A204.1 (cell line): ENCODE measurements around the gene TBC1D1.
A peak's percentile ranks its signal among the peaks of the same experiment; 100 is the strongest.

Source experiments
- FAIRE-seq: peaks from 2 replicates; lab custom pipeline; 2012; peaks lifted over from hg19 to GRCh38; lab: Jason Lieb, UNC

Gene TBC1D1, protein sequence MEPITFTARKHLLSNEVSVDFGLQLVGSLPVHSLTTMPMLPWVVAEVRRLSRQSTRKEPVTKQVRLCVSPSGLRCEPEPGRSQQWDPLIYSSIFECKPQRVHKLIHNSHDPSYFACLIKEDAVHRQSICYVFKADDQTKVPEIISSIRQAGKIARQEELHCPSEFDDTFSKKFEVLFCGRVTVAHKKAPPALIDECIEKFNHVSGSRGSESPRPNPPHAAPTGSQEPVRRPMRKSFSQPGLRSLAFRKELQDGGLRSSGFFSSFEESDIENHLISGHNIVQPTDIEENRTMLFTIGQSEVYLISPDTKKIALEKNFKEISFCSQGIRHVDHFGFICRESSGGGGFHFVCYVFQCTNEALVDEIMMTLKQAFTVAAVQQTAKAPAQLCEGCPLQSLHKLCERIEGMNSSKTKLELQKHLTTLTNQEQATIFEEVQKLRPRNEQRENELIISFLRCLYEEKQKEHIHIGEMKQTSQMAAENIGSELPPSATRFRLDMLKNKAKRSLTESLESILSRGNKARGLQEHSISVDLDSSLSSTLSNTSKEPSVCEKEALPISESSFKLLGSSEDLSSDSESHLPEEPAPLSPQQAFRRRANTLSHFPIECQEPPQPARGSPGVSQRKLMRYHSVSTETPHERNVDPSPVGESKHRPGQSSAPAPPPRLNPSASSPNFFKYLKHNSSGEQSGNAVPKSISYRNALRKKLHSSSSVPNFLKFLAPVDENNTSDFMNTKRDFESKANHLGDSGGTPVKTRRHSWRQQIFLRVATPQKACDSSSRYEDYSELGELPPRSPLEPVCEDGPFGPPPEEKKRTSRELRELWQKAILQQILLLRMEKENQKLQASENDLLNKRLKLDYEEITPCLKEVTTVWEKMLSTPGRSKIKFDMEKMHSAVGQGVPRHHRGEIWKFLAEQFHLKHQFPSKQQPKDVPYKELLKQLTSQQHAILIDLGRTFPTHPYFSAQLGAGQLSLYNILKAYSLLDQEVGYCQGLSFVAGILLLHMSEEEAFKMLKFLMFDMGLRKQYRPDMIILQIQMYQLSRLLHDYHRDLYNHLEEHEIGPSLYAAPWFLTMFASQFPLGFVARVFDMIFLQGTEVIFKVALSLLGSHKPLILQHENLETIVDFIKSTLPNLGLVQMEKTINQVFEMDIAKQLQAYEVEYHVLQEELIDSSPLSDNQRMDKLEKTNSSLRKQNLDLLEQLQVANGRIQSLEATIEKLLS (N-terminal part only)

DNA sequence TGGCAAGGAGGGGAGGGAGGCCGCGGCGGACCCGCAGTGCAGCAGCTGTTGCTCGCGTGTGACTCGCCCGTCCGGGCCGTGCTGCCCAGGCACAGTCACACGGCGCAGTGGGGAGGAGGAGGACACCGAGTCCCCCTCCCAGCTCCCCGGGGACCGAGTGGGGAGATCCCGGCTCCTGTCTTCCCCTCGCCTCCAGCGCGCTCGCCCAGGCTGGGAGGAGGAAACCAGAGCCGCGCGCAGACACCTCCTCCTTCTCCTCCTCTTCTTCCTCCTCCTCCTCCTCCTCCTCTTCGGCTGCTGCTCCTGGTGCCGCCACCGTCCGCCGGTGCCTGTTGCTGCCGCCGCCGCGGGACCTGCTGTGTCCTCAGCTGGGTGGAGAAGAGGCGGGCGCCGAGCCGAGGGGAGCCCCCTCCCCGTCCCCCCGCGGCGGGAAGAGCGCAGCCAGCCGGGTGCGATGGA, at the start of gene TBC1D1:
Gene TBC1D1, plus strand, starts transcription at position 284 of the 459 bp plus-strand sequence. CDS start 11,012 bp downstream, outside the sequence.
- no peak for FAIRE-seq

DNA sequence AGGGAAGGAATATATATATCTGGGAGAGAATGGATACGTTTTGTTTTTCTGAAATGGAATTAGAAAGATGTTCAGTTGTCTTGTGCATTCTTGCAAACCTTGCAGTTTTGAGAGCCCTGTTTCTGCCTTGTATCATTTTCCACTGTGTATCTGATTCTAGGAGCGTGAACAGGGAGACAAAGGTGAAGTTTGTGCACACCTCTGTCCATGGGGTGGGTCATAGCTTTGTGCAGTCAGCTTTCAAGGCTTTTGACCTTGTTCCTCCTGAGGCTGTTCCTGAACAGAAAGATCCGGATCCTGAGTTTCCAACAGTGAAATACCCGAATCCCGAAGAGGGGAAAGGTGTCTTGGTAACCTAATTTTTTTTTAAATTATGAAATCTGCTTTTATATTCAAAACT, 46.7 kb upstream of the TBC1D1 start:
- FAIRE-seq, result no peak

DNA sequence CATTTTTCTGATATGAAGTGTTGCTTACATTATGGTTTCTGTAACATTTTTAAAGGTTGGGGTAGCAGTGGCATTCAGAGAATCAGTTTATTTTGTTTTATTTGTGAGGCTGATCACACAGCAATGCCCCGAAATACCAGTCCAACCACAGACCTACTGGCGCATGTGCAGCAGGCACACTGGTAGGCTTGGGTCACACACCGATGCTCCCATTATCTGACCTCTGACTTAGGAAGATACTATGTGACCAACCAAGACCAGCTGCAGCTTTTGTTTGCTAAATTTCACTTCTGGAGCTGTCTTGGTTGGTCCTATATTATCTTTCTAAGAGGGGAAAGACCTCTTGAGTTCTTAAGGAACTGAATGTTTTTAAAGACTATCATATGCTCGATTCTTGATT, 45.7 kb upstream of the TBC1D1 start:
- no peak for FAIRE-seq

DNA sequence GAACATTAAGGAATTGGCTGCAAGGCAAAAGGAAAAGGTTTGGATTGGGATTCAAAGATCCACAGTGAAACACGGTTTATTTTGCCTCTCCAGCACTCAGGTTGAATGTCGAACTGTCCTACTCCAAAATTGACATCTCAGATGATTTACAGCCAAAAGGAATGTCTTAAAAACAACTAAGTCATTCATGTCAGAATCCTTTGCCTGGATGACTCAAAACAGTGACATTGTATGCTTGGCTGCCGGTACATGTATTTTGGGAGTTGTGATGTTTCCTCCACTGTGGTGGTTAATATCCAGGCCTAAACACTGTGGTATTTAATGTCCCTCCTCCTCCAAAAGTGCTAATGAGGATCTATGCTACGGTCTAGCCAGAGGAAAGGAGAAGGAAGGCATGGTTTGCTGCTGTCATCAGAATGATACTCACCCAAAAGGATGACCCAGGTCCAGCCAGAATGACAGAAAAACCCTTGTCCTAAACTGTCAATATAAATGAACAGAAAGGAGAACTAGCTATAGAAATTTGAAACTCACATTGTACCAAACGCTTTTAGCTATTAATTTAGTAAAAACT, 43.5 kb upstream of the TBC1D1 start:
- FAIRE-seq, result no peak

DNA sequence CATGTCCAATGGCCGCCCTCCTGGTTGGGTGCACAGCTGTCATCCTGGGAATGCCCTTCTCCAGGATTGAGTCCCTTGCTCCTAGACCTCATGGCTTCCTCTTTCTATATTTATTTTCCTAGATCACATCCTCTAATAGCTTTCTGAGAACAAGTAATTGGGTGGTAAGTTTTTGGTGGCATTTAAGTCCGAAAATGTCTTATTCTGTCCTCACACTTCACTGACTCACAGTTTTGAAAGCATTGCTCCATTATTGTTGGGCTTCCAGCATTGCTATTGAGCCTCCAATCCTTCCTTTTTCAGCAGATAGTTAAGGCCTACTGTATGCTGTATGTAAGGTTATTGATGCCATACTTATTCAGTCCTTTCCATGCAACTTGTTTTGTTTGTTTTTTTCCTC, 38.5 kb upstream of the TBC1D1 start:
- FAIRE-seq, result no peak

DNA sequence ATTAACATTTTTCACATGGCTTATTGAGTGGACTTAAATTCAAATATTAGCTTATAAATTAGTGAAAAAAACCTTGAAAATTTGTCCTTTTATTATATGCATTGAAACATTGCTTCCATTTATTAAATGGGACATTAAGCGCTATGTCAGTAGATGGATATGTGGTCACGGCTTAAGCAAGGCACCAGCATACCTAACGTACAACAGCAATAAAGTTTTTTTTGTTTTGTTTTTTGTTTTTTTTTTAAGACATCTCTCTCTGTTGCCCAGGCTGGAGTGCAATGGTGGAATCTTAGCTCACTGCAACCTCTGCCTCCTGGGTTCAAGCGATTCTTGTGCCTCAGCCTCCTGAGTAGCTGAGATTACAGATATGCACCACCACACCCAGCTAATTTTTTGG, 32.8 kb upstream of the TBC1D1 start:
- no peak for FAIRE-seq

DNA sequence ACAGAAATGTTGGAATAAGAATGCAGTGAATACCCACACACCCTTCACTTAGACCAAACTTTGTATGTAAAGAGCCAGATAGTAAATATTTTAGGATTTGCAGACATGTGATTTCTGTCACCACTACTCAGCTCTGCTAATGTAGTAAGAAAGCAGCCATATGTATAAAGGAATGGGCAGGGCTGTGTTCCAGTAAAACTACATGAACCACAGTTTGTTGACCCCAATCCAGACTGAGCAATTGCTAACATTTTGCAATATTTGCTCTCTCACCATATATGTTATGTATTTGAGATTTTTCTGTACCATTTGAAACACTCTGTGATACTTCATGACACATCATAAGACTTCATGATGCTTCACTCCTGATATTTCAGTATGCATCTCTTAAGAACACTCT, 32.0 kb upstream of the TBC1D1 start:
- no peak for FAIRE-seq

DNA sequence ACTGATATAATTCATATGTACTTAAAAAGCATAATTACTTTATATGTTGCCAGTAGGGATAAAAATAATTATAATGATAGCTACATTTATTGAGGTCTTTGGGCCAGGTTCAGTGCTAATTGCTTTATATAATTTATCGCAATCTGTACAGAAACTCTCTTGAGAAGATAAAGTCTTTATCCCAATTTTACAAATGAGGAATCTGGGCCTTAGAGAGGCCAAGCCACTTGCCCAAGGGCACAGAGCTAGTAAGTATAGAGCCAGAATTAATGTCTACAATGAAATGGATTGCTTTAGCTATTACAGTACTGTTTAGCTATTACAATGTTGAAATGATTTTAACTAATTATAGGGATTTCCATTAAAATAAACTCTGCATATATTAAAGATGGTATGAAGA, 30.6 kb upstream of the TBC1D1 start:
- no peak for FAIRE-seq

DNA sequence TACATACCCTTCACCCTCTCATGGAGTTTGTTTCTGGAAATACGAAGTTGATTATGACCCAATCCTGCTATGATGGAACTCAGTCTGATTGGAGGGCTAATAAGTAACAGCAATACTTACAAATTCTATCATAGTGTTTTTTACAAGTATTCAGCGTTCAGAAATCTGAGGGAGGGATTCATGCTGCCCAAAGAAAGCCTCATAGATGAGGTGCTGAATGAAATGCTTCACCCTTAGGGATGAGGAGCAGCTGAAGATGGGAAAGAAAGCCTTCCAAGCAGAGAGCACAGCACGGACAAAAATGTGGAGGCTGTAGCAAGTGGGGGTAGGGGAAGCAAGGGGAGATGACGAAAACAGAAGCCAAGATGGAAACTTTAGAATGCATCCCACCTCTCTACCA, 27.9 kb upstream of the TBC1D1 start:
- FAIRE-seq, result no peak

DNA sequence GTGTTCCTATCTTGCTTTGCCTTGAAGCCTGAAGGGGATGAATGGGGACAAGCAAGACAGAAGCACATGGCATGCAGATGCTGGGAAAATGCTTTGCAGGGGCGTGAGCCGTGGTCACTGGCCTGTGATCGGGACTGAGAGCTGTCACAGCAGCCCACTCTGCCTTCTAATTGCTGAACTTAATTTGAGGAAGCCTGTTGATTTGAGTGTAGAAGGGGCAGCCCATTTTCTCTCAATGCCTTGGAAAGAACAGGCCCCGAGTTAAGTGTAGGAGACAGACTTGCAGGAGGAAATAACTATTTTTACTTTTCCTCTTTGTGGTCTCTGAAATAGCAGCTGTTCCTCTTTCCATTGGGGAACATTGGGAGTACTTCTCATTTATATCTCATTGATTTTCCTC, 26.1 kb upstream of the TBC1D1 start:
- FAIRE-seq, result no peak

DNA sequence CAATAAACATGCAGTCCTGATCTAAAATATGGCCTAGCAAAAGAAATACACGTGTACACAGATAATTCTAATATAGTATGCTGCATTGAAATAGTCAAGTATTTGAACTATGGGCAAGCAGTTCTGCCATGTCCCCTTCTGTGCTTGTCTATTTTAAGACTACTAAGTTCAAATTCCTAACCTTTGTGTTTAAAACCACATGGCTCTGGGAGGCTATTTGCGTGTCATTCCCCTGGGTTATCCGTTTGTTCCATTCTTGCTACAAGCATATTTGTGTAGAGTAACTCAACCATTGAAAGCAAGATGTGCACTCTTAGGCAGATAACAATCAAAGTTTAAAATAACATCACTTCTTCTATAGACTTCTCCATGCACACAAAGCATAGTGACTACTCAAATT, 25.4 kb upstream of the TBC1D1 start:
- no peak for FAIRE-seq

DNA sequence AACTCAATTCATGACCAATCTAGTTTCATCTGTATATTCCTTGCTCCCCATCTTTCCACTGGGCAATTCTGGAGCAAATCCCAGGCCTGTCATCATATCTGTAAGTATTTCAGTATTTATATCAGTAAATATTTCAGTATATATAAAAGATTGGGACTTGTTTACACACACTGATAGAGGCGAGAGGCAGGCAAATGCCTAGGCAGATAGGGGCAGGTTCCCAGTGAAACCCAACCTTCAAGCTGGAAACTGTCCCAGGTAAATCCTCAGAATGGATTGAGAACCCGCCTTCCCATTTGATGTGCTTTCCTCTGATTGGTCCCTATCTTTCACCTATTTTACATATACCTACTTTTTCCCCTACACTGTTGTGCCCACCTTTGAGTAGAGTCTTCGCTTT, 23.8 kb upstream of the TBC1D1 start:
- FAIRE-seq, result no peak

DNA sequence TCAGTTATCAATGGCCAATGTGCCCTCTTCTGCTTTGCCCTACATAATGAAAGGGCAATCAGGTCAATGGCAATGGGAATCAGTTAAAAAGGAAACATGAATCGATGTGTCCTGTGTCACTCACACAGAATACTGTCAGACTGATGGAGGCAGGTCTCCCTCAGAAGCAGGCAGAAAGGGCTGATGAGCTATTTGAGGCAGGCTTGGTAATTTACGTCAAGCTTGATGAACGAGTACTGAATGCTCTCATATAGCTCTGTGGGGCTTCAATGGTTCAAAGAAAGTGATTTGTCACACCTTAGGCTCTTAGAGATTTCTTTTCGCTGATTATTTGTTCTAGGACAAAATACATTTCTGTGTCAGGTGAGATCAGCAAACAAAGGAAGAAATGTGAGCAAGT, 22.6 kb upstream of the TBC1D1 start:
- FAIRE-seq, result no peak

DNA sequence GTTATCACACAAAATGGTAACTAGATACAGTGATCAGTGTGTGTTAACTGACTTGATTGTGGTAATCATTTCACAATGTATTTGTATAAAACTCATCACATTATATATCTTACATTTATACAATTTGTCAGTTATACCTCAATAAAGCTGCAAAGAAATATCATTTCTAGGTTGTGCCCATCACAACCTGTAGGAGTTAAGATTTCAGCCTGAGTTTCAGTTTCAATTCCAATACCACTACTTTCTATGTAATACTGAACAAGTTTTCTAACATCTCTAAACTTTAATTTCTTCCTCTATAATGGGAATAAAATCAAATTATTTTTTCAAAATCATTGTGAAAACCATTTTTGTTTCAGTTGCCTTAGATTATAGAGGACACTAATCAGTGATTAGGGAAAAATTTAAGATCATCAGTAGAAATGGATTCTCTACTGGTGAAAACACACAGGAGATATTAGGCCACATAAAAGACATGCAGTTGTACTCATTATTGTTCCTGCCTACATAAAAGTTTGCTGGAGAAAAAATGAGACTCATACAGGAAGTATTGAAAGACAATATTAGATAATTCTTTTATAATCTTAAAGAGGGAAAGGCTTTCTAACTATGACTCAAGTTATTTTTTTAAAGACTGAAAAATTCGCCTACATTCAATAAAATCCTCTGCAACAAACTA, 18.4 kb upstream of the TBC1D1 start:
- FAIRE-seq, result peak; percentile 65

DNA sequence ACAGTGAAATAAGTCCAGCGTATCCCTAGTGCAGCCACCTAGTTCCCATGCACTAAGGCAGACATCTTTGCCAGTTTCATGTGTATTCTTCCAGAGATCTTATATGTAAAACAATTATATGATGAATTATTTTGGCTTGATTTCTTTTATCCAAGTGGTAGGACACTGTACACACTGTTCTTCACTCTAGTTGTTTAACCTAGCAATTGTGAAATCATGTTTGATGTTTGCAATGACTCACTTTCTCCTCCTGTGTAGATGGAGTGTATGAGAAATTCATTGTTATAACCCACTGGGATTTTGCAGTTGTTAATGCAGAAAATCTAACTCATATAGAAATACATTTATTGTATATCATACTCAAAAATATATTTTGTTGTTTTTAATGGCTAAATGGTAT, 17.5 kb upstream of the TBC1D1 start:
- FAIRE-seq, result no peak

DNA sequence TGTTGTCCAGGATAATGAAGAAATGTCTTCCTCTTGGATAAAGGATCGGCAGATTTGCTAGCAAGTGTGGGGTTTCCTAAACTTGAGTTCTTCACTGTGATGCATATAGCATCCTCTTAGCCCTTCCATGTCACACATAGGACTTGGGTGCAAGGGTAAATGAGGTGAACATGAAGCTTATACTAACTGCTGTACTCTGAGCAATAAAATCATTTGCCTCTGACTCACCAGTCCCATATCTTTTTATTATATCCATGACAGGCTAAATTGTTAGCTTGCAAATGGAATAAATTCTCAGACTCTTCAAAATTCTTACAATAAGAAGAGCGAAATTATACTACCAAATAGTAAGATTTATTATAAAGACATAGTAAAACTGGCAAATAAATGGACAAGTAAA, 14.7 kb upstream of the TBC1D1 start:
- no peak for FAIRE-seq

DNA sequence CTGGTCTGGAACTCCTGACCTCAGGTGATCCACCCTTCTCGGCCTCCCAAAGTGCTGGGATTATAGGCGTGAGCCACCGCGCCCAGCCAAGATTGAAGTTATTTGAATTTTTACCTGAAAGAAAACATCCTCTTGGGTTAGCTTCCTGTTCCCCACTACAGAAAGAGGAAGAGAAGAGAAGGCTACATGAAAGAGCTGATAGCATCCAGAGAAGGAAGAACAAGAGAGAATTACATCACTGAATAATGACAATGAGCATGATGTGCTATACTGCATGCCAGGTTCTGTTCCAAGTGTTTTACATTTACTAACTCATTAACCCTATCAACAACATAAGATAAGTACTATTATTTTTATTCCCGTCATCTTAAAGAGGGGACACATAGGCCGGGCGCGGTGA, 11.5 kb upstream of the TBC1D1 start:
- FAIRE-seq, result no peak

DNA sequence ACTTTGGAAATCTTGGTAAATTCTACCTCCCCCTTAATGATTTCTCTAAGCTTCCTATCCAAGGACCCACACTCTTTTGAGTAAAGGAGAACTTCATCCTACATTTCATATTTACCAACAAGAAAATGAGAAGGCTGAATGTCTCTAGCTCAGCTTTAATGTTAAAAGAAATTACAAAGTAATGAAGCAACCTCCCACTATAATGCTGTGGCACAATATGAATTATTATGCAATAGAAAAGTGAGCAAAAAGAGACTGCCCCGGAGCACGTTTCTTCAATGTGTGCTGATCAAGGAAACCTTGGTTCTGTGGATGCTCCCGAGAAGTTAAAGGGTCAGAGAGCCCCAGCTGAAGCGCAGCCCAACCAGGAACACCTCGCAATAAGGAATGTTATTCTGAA, 9.1 kb upstream of the TBC1D1 start:
- FAIRE-seq, result no peak

DNA sequence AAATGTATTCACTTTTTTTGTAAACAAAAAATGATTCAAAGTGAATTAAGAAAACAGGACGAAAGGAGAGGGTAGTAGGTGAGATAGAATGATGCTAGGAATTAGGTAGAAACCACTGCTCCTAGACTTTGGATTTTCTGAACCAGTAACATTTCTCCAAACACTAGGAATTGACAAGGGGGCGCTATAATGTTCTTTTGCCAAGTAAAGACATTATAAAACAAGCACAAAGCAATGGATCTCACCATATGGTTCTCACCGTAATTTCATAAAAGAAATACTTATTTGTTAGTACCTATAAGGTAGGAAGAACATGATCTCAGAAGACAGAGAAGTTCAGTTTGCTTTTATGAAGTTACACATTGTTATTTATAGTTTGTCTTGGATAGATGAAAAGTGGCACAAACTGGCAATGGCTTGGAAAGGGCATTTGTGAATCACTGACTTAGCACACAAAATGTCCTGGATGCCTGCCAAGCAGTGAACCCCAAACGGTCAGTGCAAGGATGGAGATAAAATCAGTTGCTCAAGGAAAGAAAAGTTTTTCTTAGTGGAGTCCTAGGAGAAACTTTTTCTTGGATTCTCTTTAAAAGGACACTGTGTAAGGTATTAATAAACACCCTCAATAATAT, 8.1 kb upstream of the TBC1D1 start:
- FAIRE-seq, result no peak

DNA sequence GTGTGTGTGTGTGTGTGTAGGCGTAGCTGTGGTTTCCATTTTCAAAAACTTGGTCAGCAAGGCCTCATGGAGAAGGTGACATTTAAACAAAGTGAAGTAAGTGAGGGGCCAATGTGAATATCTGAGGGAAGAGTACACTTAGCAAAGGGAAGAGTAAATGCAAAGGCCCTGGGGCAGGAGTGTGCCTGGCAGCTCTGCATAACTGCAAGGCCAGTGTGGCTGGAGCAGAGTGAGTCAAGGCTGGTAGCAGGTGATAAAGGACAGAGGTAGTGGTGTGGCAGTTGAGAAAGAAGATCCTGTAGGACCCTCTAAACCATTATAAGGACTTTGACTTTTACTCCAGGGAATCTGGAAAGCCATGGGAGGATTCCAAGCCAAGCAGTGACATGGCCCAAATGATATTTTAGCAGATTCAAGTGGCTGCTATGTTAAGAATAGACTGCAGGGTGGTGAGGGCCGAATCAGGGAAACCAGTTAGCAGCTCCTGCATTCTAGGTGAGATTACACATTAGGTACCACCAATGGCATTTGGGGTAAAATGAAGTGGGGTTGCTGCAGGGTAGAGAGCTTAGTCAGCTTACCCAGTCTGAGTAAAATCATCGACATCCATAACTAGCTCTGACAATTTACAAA, 5.9 kb upstream of the TBC1D1 start:
- no peak for FAIRE-seq

DNA sequence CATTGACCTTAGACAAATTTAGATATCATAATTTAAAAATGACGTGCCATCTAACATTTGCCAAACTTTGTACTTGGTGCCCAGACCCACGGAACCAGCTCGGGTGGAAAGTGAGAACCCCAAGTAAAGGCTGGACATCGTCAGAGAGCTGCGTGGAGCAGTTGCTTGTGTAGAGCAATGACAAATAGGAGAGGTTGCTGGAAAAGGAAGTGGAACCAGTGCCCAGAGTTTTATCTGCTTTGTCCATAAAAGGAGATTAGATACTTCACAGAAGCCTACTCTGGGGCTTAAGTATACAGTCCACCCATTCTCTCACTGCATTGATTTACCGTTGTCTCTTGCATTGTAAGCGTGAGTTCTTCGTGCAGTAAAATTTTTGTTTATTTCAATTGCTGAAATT, 5.4 kb upstream of the TBC1D1 start:
- FAIRE-seq, result no peak
